ENCODE results near the gene ALDH3A2. TPM values are rescaled to one million over a fixed set of nuclear protein-coding genes. Genes with fewer than 3 reads are reported as not detected.

The ALDH3A2 gene
- total RNA-seq, 1 donor from 2014 or later = 138 TPM

- Histone ChIP-seq H3K79me2 (ENCODE audit: low read depth) (no peaks in the 10 kb centered on the region), H2AFZ (replicated peaks) (no peak overlapping the region), H3F3A (ENCODE audit: low read depth) (no peaks in the 10 kb centered on the region), H3K4me2 (no peak overlapping the region), H3K9ac (no peak overlapping the region), H3K36me3 (no peaks in the 10 kb centered on the region), H3K4me1 (peaks cover 25% of the 10 kb centered on the region), H4K20me1 (ENCODE audit: low read depth) (no peaks in the 10 kb centered on the region), H3K27me3 (no peaks in the 10 kb centered on the region), H3K9me3 (ENCODE audit: low read depth) (no peaks in the 10 kb centered on the region), H3K27ac (no peak overlapping the region), H3K4me3 (no peak overlapping the region)
- no peak overlapping the region for H3K4me3 Mint-ChIP-seq
- peaks cover 28% of the 10 kb centered on the region for H3K4me1 Mint-ChIP-seq
- peaks cover 13% of the 10 kb centered on the region for H3K27me3 Mint-ChIP-seq (ENCODE audit: insufficient read depth, low read depth)
- H3K27ac Mint-ChIP-seq = peak overlapping the region; percentile 51
- TF ChIP-seq CTCF (IDR thresholded peaks at IDR 0.05) (no peak), EZH2phosphoT487 (IDR thresholded peaks at IDR 0.05) (no peak), EZH2 (IDR thresholded peaks at IDR 0.05) (no peak)
- DNase-seq (ENCODE audit: low spot score) = no peak
- H3K36me3 Mint-ChIP-seq = no peaks in the 10 kb centered on the region
- H3K9me3 Mint-ChIP-seq = no peaks in the 10 kb centered on the region
Observed at GRCh38 chr17:19717411-19717908, 68.9 kb downstream of the ALDH3A2 start.

GRCh38 chr17:19718041-19718612 lies 69.6 kb downstream of the ALDH3A2 start:
- H3K27me3 Mint-ChIP-seq (ENCODE audit: insufficient read depth, low read depth) = peaks cover 13% of the 10 kb centered on the region
- Histone ChIP-seq H3K4me1 (peaks cover 25% of the 10 kb centered on the region), H3K27ac (no peak overlapping the region), H3K4me2 (no peak overlapping the region), H3K36me3 (no peaks in the 10 kb centered on the region), H3K27me3 (no peaks in the 10 kb centered on the region), H3K9ac (no peak overlapping the region), H3K79me2 (ENCODE audit: low read depth) (no peaks in the 10 kb centered on the region), H3F3A (ENCODE audit: low read depth) (no peaks in the 10 kb centered on the region), H3K4me3 (no peak overlapping the region), H4K20me1 (ENCODE audit: low read depth) (no peaks in the 10 kb centered on the region), H2AFZ (replicated peaks) (no peak overlapping the region), H3K9me3 (ENCODE audit: low read depth) (no peaks in the 10 kb centered on the region)
- H3K36me3 Mint-ChIP-seq = no peaks in the 10 kb centered on the region
- H3K9me3 Mint-ChIP-seq = no peaks in the 10 kb centered on the region
- no peak overlapping the region for H3K4me3 Mint-ChIP-seq
- H3K4me1 Mint-ChIP-seq = peaks cover 28% of the 10 kb centered on the region
- peak overlapping the region; percentile 51 for H3K27ac Mint-ChIP-seq
- DNase-seq (ENCODE audit: low spot score) = peak; percentile 42
- TF ChIP-seq CTCF (IDR thresholded peaks at IDR 0.05) = no peak

- Histone ChIP-seq H3K4me2 (no peak overlapping the region), H4K20me1 (ENCODE audit: low read depth) (no peaks in the 10 kb centered on the region), H3K27me3 (no peaks in the 10 kb centered on the region), H3K79me2 (ENCODE audit: low read depth) (no peaks in the 10 kb centered on the region), H2AFZ (replicated peaks) (no peak overlapping the region), H3K9me3 (ENCODE audit: low read depth) (no peaks in the 10 kb centered on the region), H3K27ac (no peak overlapping the region), H3K36me3 (no peaks in the 10 kb centered on the region), H3K4me3 (no peak overlapping the region), H3F3A (ENCODE audit: low read depth) (no peaks in the 10 kb centered on the region), H3K9ac (no peak overlapping the region), H3K4me1 (peaks cover 25% of the 10 kb centered on the region)
- no peak for DNase-seq (ENCODE audit: low spot score)
- Mint-ChIP-seq H3K27ac (peak overlapping the region; percentile 15), H3K9me3 (no peaks in the 10 kb centered on the region), H3K4me3 (no peak overlapping the region), H3K27me3 (ENCODE audit: insufficient read depth, low read depth) (peaks cover 10% of the 10 kb centered on the region), H3K4me1 (peaks cover 28% of the 10 kb centered on the region), H3K36me3 (no peaks in the 10 kb centered on the region)
- TF ChIP-seq EZH2 (IDR thresholded peaks at IDR 0.05) (no peak), CTCF (IDR thresholded peaks at IDR 0.05) (peak; percentile 27), EZH2phosphoT487 (IDR thresholded peaks at IDR 0.05) (no peak)
Observed at GRCh38 chr17:19718613-19719354, 70.2 kb downstream of the ALDH3A2 start.

All from neural progenitor cell (in vitro differentiated cells).